ENCODE results near the gene USP21. TPM values are rescaled to one million over a fixed set of nuclear protein-coding genes. Genes with fewer than 3 reads are reported as not detected.

Gene USP21
- total RNA-seq, 4 donors from 2014 or later: 13.7 to 28.8 (median 25.3) TPM

DNA sequence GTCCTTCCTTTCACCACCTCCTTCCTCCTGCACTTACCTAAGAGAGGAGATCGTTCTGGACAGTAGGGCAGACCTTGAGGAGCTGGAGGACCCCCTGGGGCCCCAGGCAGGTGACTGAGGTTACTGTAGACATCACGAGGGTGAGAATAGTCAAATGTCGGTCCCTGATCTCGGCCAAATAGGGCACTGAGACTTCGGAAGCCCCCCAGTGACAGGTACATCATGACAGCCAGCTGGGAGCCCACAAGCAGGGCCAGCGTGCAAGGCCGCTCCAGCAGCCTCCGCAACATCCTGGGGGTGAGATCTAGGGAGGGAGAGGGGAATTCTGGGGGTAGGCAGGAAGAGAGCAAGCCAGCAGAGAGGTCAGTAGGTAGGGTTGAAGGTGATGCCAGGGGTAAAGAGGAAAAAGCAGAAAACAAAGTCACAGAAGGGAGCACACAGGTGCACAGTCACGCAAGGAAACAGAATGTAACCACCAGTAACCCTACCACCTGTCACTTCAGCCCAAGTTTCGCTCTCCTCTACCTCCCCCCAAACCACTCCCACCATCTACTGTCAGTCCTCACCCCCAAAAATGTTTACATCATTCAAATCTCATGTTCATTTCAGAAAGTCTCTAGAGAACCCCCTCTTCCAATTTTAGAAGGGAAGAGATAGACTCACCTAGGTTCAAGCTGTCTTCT, 16.6 kb downstream of the USP21 start:
- no peak overlapping the region for H3K4me3 ChIP-seq (ENCODE audit: low read depth, poor library complexity, severe bottlenecking)
- intact Hi-C loops (cut with DNase I; ENCODE audit: low total_unique reads): no loop called here
- DNase-seq (ENCODE audit: low spot score in 2 of 2): no peak
- TF ChIP-seq CTCF (IDR thresholded peaks at IDR 0.05) (no peak), POLR2A (IDR thresholded peaks at IDR 0.05) (no peak)
- WGBS, 2 donors: 88 to 90% methylated on average over 10 of the region's 10 CpGs

DNA sequence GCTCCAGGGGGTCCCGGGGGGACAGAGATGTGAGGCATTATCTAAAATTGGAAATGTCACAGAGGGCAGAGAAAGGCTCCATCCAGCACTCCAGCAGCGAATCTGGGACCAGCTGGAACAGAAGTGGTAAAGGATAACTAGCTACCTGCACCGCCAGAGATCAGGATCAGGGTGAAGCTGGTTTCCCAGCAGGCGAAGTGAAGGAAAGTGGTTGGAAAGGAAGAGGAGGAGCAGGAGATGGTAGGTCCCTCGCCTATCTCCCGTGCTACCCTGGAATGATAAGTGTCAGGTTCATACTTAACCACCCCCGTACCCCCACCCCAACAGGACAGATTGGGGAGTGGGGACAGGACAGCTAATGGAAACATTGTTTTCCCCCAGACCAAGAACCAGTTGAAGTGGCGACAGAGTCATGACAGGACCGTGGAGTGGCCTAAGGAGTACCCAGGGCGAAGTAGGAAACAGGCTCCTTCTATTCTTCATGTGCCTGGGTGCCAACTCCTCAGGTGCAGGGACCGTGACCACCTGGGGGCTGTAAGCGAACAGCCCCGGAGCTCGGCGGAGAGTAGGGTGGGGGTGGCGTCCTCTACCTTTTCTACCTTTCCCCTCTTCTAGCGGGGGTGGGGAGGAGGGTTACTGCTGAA, 17.3 kb downstream of the USP21 start:
- WGBS, 2 donors: 16 to 17% methylated on average over 17 of the region's 17 CpGs
- no peak for TF ChIP-seq CTCF (IDR thresholded peaks at IDR 0.05)
- TF ChIP-seq POLR2A (IDR thresholded peaks at IDR 0.05): no peak
- no peak for DNase-seq (ENCODE audit: low spot score in 2 of 2)
- H3K4me3 ChIP-seq (ENCODE audit: low read depth, poor library complexity, severe bottlenecking): peak overlapping the region; percentile 66
- intact Hi-C loops (cut with DNase I; ENCODE audit: low total_unique reads): no loop called here

- intact Hi-C loops (cut with DNase I; ENCODE audit: low total_unique reads): no loop called here
- TF ChIP-seq CTCF (IDR thresholded peaks at IDR 0.05) (no peak), POLR2A (IDR thresholded peaks at IDR 0.05) (peak in 1 of 2 donors; percentile 11)
- WGBS, 2 donors: 5 to 6% methylated on average over 40 to 47 of the region's 50 CpGs
- H3K4me3 ChIP-seq (ENCODE audit: low read depth, poor library complexity, severe bottlenecking): peak within 1 kb of the TSS; percentile 66
- DNase-seq (ENCODE audit: low spot score in 2 of 2): peak; percentile 87 to 99
Measured at GRCh38 chr1:161177112-161177935, 18.0 kb downstream of the USP21 start, which contains the start of gene B4GALT3. B4GALT3 (minus strand) TSS chr1:161177507; CDS start chr1:161176060, 1,447 bp downstream.

- TF ChIP-seq POLR2A (IDR thresholded peaks at IDR 0.05) (no peak), CTCF (IDR thresholded peaks at IDR 0.05) (no peak)
- no peak overlapping the region for H3K4me3 ChIP-seq (ENCODE audit: low read depth, poor library complexity, severe bottlenecking)
- intact Hi-C loops (cut with DNase I; ENCODE audit: low total_unique reads): no loop called here
- WGBS, 2 donors: 57 to 64% methylated on average over 9 of the region's 9 CpGs
- no peak for DNase-seq (ENCODE audit: low spot score in 2 of 2)
Measured at GRCh38 chr1:161177936-161178244, 18.6 kb downstream of the USP21 start.

DNA sequence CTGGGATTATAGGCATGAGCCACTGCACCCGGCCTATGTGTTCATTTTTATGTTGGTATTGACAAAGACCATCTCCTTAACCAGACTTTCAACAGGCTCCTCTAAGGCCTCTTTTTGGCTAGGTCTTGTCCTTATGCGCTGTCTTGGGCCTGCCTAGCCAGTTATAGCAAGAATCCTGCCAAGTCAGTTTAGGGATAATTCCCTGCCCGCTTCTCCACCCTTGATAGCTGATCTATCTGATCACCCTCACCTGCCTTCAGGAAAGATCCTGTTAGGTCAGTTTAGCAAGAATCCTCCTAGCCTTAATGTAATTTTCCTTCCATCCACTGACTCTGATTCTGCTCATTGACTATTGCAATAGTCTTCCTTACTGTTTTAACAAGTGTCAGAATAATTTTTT, 20.4 kb downstream of the USP21 start:
- intact Hi-C loops (cut with DNase I; ENCODE audit: low total_unique reads): no loop called here
- no peak for DNase-seq (ENCODE audit: low spot score in 2 of 2)
- 55 to 69% methylated on average over 3 of the region's 3 CpGs for WGBS, 2 donors

More for the DNA sequence above, 20.4 kb downstream of the USP21 start:
- H3K4me3 ChIP-seq (ENCODE audit: low read depth, poor library complexity, severe bottlenecking): no peak overlapping the region
- no peak for TF ChIP-seq POLR2A (IDR thresholded peaks at IDR 0.05)
- TF ChIP-seq CTCF (IDR thresholded peaks at IDR 0.05): no peak
